ENCODE results near the gene MBP. TPM values are rescaled to one million over a fixed set of nuclear protein-coding genes. Genes with fewer than 3 reads are reported as not detected.

Gene MBP
- polyA plus RNA-seq, 1 experiment: 5.3 TPM

- no peak for TF ChIP-seq CTCF (IDR thresholded peaks at IDR 0.05; ENCODE audit: low read depth, low read length)
- POLR2A ChIA-PET: interaction anchor here (0.9 to 1.4 kb wide), 2 partner anchors 10 to 47 kb away, joined by 4 to 6 read pairs; no protein-coding TSS in a partner anchor
- DNase-seq (ENCODE audit: low read depth, low spot score): peak; percentile 33
Observed at GRCh38 chr18:77061281-77061945, 71.2 kb downstream of the MBP start.

GRCh38 chr18:77060151-77060550, 72.4 kb downstream of the MBP start:
- Histone ChIP-seq H3K27ac (ENCODE audit: low read depth, low read length) (no peak overlapping the region), H3K4me3 (ENCODE audit: low read depth, low read length) (no peak overlapping the region), H3K27me3 (ENCODE audit: control insufficient read depth, insufficient read depth, low read length) (no peaks in the 10 kb centered on the region), H3K9me3 (ENCODE audit: control insufficient read depth, insufficient read depth, low read length) (peaks cover 3% of the 10 kb centered on the region)
- ChIA-PET POLR2A (no interaction called here), CTCF (interaction anchor here (2.0 kb wide), 1 partner anchor 151 kb away, joined by 13 read pairs; no protein-coding TSS in a partner anchor)
- no peak for DNase-seq (ENCODE audit: low read depth, low spot score)
- no peak for TF ChIP-seq CTCF (IDR thresholded peaks at IDR 0.05; ENCODE audit: low read depth, low read length)

More at GRCh38 chr18:77061281-77061945, 71.2 kb downstream of the MBP start:
- CTCF ChIA-PET: interaction anchor here (0.7 to 2.0 kb wide), 7 partner anchors 11 to 150 kb away, joined by 3 to 13 read pairs (median 3); no protein-coding TSS in a partner anchor
- Histone ChIP-seq H3K27ac (ENCODE audit: low read depth, low read length) (peak overlapping the region; percentile 71), H3K4me3 (ENCODE audit: low read depth, low read length) (no peak overlapping the region), H3K27me3 (ENCODE audit: control insufficient read depth, insufficient read depth, low read length) (no peaks in the 10 kb centered on the region), H3K9me3 (ENCODE audit: control insufficient read depth, insufficient read depth, low read length) (peaks cover 3% of the 10 kb centered on the region)

GRCh38 chr18:77059294-77059916, 73.2 kb downstream of the MBP start:
- Histone ChIP-seq H3K9me3 (ENCODE audit: control insufficient read depth, insufficient read depth, low read length) (peaks cover 3% of the 10 kb centered on the region), H3K27ac (ENCODE audit: low read depth, low read length) (no peak overlapping the region), H3K27me3 (ENCODE audit: control insufficient read depth, insufficient read depth, low read length) (no peaks in the 10 kb centered on the region), H3K4me3 (ENCODE audit: low read depth, low read length) (no peak overlapping the region)
- DNase-seq (ENCODE audit: low read depth, low spot score): no peak
- POLR2A ChIA-PET: no interaction called here
- CTCF ChIA-PET: interaction anchor here (1.5 to 1.7 kb wide), 2 partner anchors 59 to 256 kb away, joined by 4 to 17 read pairs; no protein-coding TSS in a partner anchor
- peak; percentile 60 for TF ChIP-seq CTCF (IDR thresholded peaks at IDR 0.05; ENCODE audit: low read depth, low read length)

- CTCF ChIA-PET: interaction anchor here (1.3 to 1.7 kb wide), 3 partner anchors 58 to 255 kb away, joined by 4 to 17 read pairs (median 4); no protein-coding TSS in a partner anchor
- TF ChIP-seq CTCF (IDR thresholded peaks at IDR 0.05; ENCODE audit: low read depth, low read length): no peak
Observed at GRCh38 chr18:77058290-77058835, 74.2 kb downstream of the MBP start.

More at GRCh38 chr18:77058290-77058835, 74.2 kb downstream of the MBP start:
- POLR2A ChIA-PET: no interaction called here
- Histone ChIP-seq H3K4me3 (ENCODE audit: low read depth, low read length) (no peak overlapping the region), H3K27ac (ENCODE audit: low read depth, low read length) (no peak overlapping the region), H3K27me3 (ENCODE audit: control insufficient read depth, insufficient read depth, low read length) (no peaks in the 10 kb centered on the region), H3K9me3 (ENCODE audit: control insufficient read depth, insufficient read depth, low read length) (peaks cover 3% of the 10 kb centered on the region)
- no peak for DNase-seq (ENCODE audit: low read depth, low spot score)

All from AG04450 (cell line).